ENCODE data around the gene ASGR2.
"Not testable (repeated sequence)": the region's sequence is repeated elsewhere in the genome, so short reads cannot be mapped to it uniquely, and the experiment has no call there.

ASGR2 gene

GRCh38 chr17:7123844-7124243 lies 9.2 kb upstream of the ASGR2 start:
- no peak for DNase-seq

GRCh38 chr17:7122381-7122780 lies 7.8 kb upstream of the ASGR2 start:
- DNase-seq = no peak

GRCh38 chr17:7120635-7121034 lies 6.0 kb upstream of the ASGR2 start:
- not testable (repeated sequence) for DNase-seq

- no peak for DNase-seq
Observed at GRCh38 chr17:7120123-7120522, 5.5 kb upstream of the ASGR2 start.

GRCh38 chr17:7119314-7119713 lies 4.7 kb upstream of the ASGR2 start:
- DNase-seq = no peak

- no peak for DNase-seq
Observed at GRCh38 chr17:7114875-7115614, 423 bp upstream of the ASGR2 start.

- no peak for DNase-seq
Observed at GRCh38 chr17:7113273-7114071, 1.1 kb downstream of the ASGR2 start.

- DNase-seq = no peak
Observed at GRCh38 chr17:7112510-7113108, 2.0 kb downstream of the ASGR2 start.

GRCh38 chr17:7111784-7112509 lies 2.7 kb downstream of the ASGR2 start:
- DNase-seq = no peak

- DNase-seq = no peak
Observed at GRCh38 chr17:7110617-7111306, 3.9 kb downstream of the ASGR2 start.

- no peak for DNase-seq
Observed at GRCh38 chr17:7109461-7110322, 4.9 kb downstream of the ASGR2 start.

GRCh38 chr17:7108981-7109380 lies 5.6 kb downstream of the ASGR2 start:
- DNase-seq = no peak

- no peak for DNase-seq
Observed at GRCh38 chr17:7108560-7108925, 6.1 kb downstream of the ASGR2 start.

GRCh38 chr17:7107795-7108559 lies 6.6 kb downstream of the ASGR2 start:
- DNase-seq = no peak

GRCh38 chr17:7107012-7107754 lies 7.4 kb downstream of the ASGR2 start:
- DNase-seq = peak; percentile 8

- DNase-seq = no peak
Observed at GRCh38 chr17:7102421-7102820, 12.2 kb downstream of the ASGR2 start.

GRCh38 chr17:7101531-7101930 lies 13.1 kb downstream of the ASGR2 start:
- no peak for DNase-seq

GRCh38 chr17:7100641-7101379 lies 13.8 kb downstream of the ASGR2 start:
- not testable (repeated sequence) for DNase-seq

- no peak for DNase-seq
Observed at GRCh38 chr17:7098802-7099459, 15.7 kb downstream of the ASGR2 start.

Measured in NCI-H510A treated with DMSO at 0.1 percent for 48 hours (cell line).